Tibial nerve (tissue), 4 donors: ENCODE results near the gene MORN1. TPM values are rescaled to one million over a fixed set of nuclear protein-coding genes. Genes with fewer than 3 reads are reported as not detected.

Source experiments
- DNase-seq, 2 donors: peaks; one replicate each; pipeline ENCODE4 v3.0.0-alpha.2; 2019; ENCODE audit warnings: low spot score in 2 of 2
- H3K27ac ChIP-seq, 4 donors: fragments of 200-600 bp; sonication (generic) in 3 of 4; one replicate each; pipeline ENCODE4 v1.5.1; 2017 to 2019; ENCODE audit warnings: mild to moderate bottlenecking in 1 of 4
- H3K27me3 ChIP-seq, 2 donors: fragments of 200-600 bp; sonication (generic) in 1 of 2; one replicate each; pipeline versions ENCODE4 v1.5.1 to v1.6.0; 2017 to 2019
- H3K36me3 ChIP-seq, 3 donors: fragments of 200-600 bp; sonication (generic); one replicate each; pipeline ENCODE4 v1.5.1; 2018 to 2019
- H3K4me1 ChIP-seq, 4 donors: fragments of 200-600 bp; sonication (generic) in 3 of 4; one replicate each; pipeline ENCODE4 v1.5.1; 2017 to 2019
- H3K4me3 ChIP-seq, 4 donors: fragments of 200-600 bp; sonication (generic) in 3 of 4; one replicate each; pipeline ENCODE4 v1.5.1; 2017 to 2019; ENCODE audit warnings: mild to moderate bottlenecking in 1 of 4, moderate library complexity in 1 of 4
- H3K9me3 ChIP-seq, 4 donors: fragments of 200-600 bp; sonication (generic) in 3 of 4; one replicate each; pipeline ENCODE4 v1.5.1; 2017 to 2019
- EP300 ChIP-seq, 2 donors: sonication (generic); formaldehyde crosslinking; IDR thresholded peaks; one replicate each; pipeline ENCODE4 v1.6.1; 2017; ENCODE audit warnings: antibody characterized with exemption in 2 of 2, mild to moderate bottlenecking in 1 of 2
- POLR2A ChIP-seq, 2 donors: fragments of 450-650 bp; IDR thresholded peaks; one replicate each; pipeline ENCODE4 v1.6.1; 2017; ENCODE audit warnings: antibody characterized with exemption in 2 of 2, mild to moderate bottlenecking in 2 of 2, moderate library complexity in 2 of 2
- WGBS, 2 donors: methylation state at CpG; one replicate each; pipeline ENCODE4 v1.1.5; 2018; 5-methylcytosine and 5-hydroxymethylcytosine counted together
- total RNA-seq, 4 donors: library from RNA; depleted of rRNA; stranded (reverse); fragments of >200 nt; gene quantifications; one replicate each; pipeline ENCODE4 v1.1.0, GENCODE V29; 2016
- TF ChIP-seq, protein P1 (sequence below), 5 experiments: fragments of 200-600 bp in 3 of 5; fragments of 450-650 bp in 2 of 5; sonication (generic) in 3 of 5; IDR thresholded peaks; one replicate each; pipeline ENCODE4 v1.5.1; 2016 to 2019; ENCODE audit warnings: antibody characterized with exemption in 5 of 5, mild to moderate bottlenecking in 3 of 5, moderate library complexity in 2 of 5

The MORN1 gene
- total RNA-seq, 4 donors from 2014 or later: 8.7 to 21.9 (median 16.1) TPM

GRCh38 chr1:2323451-2323974 lies 67.8 kb downstream of the MORN1 start:
- Histone ChIP-seq H3K27ac (peak overlapping the region in 2 of 4 donors; percentile 94 to 96), H3K9me3 (no peaks in the 10 kb centered on the region), H3K4me1 (peaks cover 7 to 63% (median 37%) of the 10 kb centered on the region in 4 donors), H3K4me3 (no peak overlapping the region), H3K36me3 (no peaks in the 10 kb centered on the region), H3K27me3 (no peaks in the 10 kb centered on the region)
- DNase-seq: no peak
- TF ChIP-seq POLR2A (IDR thresholded peaks at IDR 0.05) (no peak), EP300 (IDR thresholded peaks at IDR 0.05) (no peak)
- TF ChIP-seq, protein P1, sequence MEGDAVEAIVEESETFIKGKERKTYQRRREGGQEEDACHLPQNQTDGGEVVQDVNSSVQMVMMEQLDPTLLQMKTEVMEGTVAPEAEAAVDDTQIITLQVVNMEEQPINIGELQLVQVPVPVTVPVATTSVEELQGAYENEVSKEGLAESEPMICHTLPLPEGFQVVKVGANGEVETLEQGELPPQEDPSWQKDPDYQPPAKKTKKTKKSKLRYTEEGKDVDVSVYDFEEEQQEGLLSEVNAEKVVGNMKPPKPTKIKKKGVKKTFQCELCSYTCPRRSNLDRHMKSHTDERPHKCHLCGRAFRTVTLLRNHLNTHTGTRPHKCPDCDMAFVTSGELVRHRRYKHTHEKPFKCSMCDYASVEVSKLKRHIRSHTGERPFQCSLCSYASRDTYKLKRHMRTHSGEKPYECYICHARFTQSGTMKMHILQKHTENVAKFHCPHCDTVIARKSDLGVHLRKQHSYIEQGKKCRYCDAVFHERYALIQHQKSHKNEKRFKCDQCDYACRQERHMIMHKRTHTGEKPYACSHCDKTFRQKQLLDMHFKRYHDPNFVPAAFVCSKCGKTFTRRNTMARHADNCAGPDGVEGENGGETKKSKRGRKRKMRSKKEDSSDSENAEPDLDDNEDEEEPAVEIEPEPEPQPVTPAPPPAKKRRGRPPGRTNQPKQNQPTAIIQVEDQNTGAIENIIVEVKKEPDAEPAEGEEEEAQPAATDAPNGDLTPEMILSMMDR (IDR thresholded peaks at IDR 0.05): no peak
- WGBS, 2 donors: 61 to 64% methylated on average over 10 of the region's 16 CpGs

DNA sequence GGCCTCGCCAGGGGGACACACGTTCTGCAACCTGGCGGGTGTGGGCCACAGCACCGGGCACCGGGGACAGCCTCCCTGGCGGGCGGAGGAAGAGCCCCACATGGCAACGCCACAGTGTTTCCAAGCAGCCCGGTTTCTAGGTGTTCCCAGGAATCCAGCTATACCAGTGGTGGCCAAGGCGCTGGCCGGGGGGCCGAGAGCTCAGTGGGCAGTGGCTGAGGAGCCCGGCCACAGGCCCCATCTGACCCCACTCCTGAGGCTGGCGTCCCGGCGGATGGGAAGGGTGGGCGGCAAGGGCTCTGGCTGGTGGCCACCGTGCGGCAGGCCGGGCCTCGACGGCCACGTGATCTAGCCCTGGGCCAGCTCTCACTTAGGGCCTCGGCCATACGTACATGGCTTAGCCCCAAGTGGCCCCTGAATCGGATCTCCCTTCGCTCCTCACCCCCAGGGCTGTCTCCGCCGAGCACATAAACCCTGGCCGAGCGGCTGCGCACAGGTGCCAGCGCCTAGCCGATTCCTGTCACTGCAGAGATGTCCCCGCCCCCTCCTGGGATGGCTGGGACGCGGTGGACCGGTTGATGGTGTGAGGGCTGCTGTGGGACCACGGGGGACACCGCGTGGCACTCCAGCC lies 68.7 kb downstream of the MORN1 start:
- no peak for DNase-seq
- Histone ChIP-seq H3K27ac (peak overlapping the region; percentile 19 to 96 (median 74)), H3K4me3 (peak overlapping the region in 1 of 4 donors; percentile 29), H3K36me3 (no peaks in the 10 kb centered on the region), H3K27me3 (no peaks in the 10 kb centered on the region), H3K4me1 (peaks cover 7 to 69% (median 38%) of the 10 kb centered on the region in 4 donors), H3K9me3 (no peaks in the 10 kb centered on the region)
- 35 to 39% methylated on average over 16 to 34 of the region's 41 CpGs for WGBS, 2 donors
- TF ChIP-seq POLR2A (IDR thresholded peaks at IDR 0.05) (no peak), EP300 (IDR thresholded peaks at IDR 0.05) (no peak)
- TF ChIP-seq, protein P1 (IDR thresholded peaks at IDR 0.05): no peak

DNA sequence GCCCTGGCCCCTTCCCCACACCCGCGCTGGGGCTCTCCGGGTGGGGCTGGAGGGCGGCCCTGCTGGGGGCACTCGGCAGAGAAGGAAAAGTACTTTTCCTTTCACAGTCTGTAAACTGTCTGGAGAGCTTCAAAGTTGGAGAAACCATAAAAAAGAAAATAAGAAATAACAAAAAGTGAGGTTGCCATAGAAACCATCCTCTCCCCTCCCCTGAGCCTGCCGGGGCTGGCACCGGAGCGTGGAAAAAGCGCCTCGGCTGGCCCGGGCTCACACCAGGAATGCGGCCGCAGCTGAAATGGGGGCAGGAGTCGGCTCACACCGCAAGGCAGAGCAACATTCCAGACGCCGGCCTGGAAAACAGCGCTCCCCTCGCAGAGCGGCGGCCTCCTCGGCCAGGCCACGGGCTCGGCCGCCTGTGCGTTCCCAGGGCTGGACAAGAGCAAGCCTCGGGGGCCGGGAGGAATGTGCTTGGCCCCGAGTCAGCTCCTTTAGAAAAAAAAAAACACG lies 69.2 kb downstream of the MORN1 start:
- peak; percentile 65 to 66 for DNase-seq
- peak overlapping the region; percentile 53 to 96 (median 78) for H3K27ac ChIP-seq
- no peaks in the 10 kb centered on the region for H3K27me3 ChIP-seq
- TF ChIP-seq POLR2A (IDR thresholded peaks at IDR 0.05) (no peak), EP300 (IDR thresholded peaks at IDR 0.05) (peak; percentile 9 to 68)
- TF ChIP-seq, protein P1 (IDR thresholded peaks at IDR 0.05): peak in 1 of 5 experiments; percentile 11
- 5% methylated on average over 27 to 28 of the region's 30 CpGs for WGBS, 2 donors
- H3K4me3 ChIP-seq: peak overlapping the region in 1 of 4 donors; percentile 29
- no peaks in the 10 kb centered on the region for H3K9me3 ChIP-seq
- H3K36me3 ChIP-seq: no peaks in the 10 kb centered on the region
- peaks cover 7 to 75% (median 38%) of the 10 kb centered on the region in 4 donors for H3K4me1 ChIP-seq

DNA sequence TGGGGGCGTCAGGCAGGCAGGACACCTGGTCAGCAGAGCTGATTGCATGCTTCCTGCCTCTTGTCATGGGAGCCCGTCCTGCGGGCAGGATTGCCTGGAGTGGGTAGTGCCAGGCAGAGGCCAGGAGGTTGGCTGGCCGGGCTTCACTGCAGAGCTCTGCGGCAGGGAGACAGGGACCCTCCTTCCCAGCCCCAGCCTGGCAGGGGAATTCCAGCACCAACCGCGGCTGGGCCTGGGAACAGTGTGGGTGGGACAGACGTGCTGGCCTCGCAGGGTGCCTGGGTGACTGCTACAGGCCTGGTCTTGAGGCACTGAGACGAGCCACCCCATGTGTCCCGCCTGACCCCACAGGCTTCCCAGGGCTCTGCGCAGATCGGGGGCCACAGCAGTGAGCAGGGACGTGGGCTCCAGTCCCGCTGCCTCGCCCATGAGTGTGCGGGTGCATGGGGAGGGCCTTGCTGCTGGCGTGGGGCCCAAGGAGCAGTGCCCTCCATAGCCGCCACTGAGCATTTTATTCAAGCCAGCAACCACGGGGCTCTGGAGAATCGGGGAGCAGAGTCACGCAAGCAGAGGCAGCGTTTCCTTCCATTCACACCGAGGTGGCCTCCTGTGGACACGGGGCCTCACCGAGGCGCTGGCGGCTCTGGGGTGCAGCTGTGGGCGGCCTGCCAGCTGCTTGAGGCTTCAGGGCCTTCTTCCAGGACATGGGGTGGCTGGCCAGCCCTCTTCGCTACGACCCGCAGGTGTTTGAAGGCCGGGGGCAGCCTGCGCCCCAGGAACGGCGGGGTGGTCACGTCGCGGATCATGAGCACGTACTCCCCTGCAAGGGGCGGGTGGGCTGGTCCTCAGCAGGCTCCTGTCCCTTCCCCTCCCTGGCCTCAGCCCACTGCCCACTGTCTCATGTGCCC lies 70.3 kb downstream of the MORN1 start:
- Histone ChIP-seq H3K4me1 (peaks cover 7 to 86% (median 43%) of the 10 kb centered on the region in 4 donors), H3K27me3 (no peaks in the 10 kb centered on the region), H3K9me3 (no peaks in the 10 kb centered on the region), H3K27ac (peak overlapping the region; percentile 53 to 96 (median 78)), H3K36me3 (no peaks in the 10 kb centered on the region), H3K4me3 (no peak overlapping the region)
- no peak for TF ChIP-seq POLR2A (IDR thresholded peaks at IDR 0.05)
- peak in 1 of 2 donors; percentile 9 for TF ChIP-seq EP300 (IDR thresholded peaks at IDR 0.05)
- 41 to 50% methylated on average over 2 to 35 of the region's 41 CpGs for WGBS, 2 donors
- DNase-seq: no peak

- TF ChIP-seq EP300 (IDR thresholded peaks at IDR 0.05) (no peak), POLR2A (IDR thresholded peaks at IDR 0.05) (no peak)
- TF ChIP-seq, protein P1 (IDR thresholded peaks at IDR 0.05): no peak
- Histone ChIP-seq H3K36me3 (no peaks in the 10 kb centered on the region), H3K4me3 (no peak overlapping the region), H3K4me1 (peaks cover 7 to 96% (median 52%) of the 10 kb centered on the region in 4 donors), H3K9me3 (no peaks in the 10 kb centered on the region), H3K27ac (peak overlapping the region in 2 of 4 donors; percentile 94 to 96), H3K27me3 (no peaks in the 10 kb centered on the region)
- DNase-seq: no peak
- 17 to 68% methylated on average over 7 to 15 of the region's 15 CpGs for WGBS, 2 donors
Measured at GRCh38 chr1:2320006-2320405, 71.3 kb downstream of the MORN1 start.
